ENCODE data around the gene ZNF785. TPM values are rescaled to one million over a fixed set of nuclear protein-coding genes. Genes with fewer than 3 reads are reported as not detected.
"Not testable (repeated sequence)": the region's sequence is repeated elsewhere in the genome, so short reads cannot be mapped to it uniquely, and the experiment has no call there.

ZNF785 gene
- total and polyA plus RNA-seq, 2 experiments from 2014 or later = 4.9 to 7.1 TPM

GRCh38 chr16:30592871-30593270 lies 7.4 kb upstream of the ZNF785 start (continued):
- TF ChIP-seq ZNF462 (CRISPR knock-in tag; IDR thresholded peaks at IDR 0.05) (no peak), REST (IDR thresholded peaks at IDR 0.05; ENCODE audit: unreplicated experiment) (no peak), STAT1 (IDR thresholded peaks at IDR 0.05; ENCODE audit: unreplicated experiment) (no peak), POLR2AphosphoS5 (IDR thresholded peaks at IDR 0.05; ENCODE audit: low read depth) (no peak), CTCF (conservative IDR thresholded peaks at IDR 0.05; ENCODE audit: low read depth in 2 of 2) (no peak)

- not testable (repeated sequence) for H2AFZ ChIP-seq; H3K4me3 ChIP-seq; H3K27me3 ChIP-seq (ENCODE audit: insufficient read depth); H3F3A ChIP-seq (replicated peaks; ENCODE audit: low read depth); H3K27me3 Mint-ChIP-seq (ENCODE audit: insufficient read depth, low read depth, poor library complexity); ATAC-seq; H3K27ac ChIP-seq (ENCODE audit: low read depth); H3K36me3 ChIP-seq (ENCODE audit: insufficient read depth); H3K9me3 Mint-ChIP-seq; H4K20me1 ChIP-seq (replicated peaks; ENCODE audit: insufficient read depth); H3K4me3 Mint-ChIP-seq; H3K4me1 Mint-ChIP-seq; DNase-seq (ENCODE audit: low spot score); H3K4me1 ChIP-seq (ENCODE audit: insufficient read depth); H3K27ac Mint-ChIP-seq; H3K4me2 ChIP-seq; H3K9me2 ChIP-seq (ENCODE audit: insufficient read depth)
- peaks cover 14% of the 10 kb centered on the region for H3K79me2 ChIP-seq (replicated peaks; ENCODE audit: insufficient read depth)
- H3K36me3 Mint-ChIP-seq (ENCODE audit: low read depth) = peaks cover 27% of the 10 kb centered on the region
These were observed 5.4 kb upstream of the ZNF785 start for GRCh38 chr16:30590869-30591268.

GRCh38 chr16:30589582-30589981 lies 4.1 kb upstream of the ZNF785 start:
- not testable (repeated sequence) for H3K9me2 ChIP-seq (ENCODE audit: insufficient read depth); H3K27me3 ChIP-seq (ENCODE audit: insufficient read depth); DNase-seq (ENCODE audit: low spot score); H3K4me1 ChIP-seq (ENCODE audit: insufficient read depth); H3K4me3 ChIP-seq; H2AFZ ChIP-seq; H3K27me3 Mint-ChIP-seq (ENCODE audit: insufficient read depth, low read depth, poor library complexity); H4K20me1 ChIP-seq (replicated peaks; ENCODE audit: insufficient read depth); ATAC-seq; H3K4me3 Mint-ChIP-seq; H3K27ac ChIP-seq (ENCODE audit: low read depth); H3K9me3 Mint-ChIP-seq; H3F3A ChIP-seq (replicated peaks; ENCODE audit: low read depth); H3K4me2 ChIP-seq; H3K27ac Mint-ChIP-seq; H3K36me3 ChIP-seq (ENCODE audit: insufficient read depth); H3K4me1 Mint-ChIP-seq
- H3K36me3 Mint-ChIP-seq (ENCODE audit: low read depth) = peaks cover 29% of the 10 kb centered on the region
- H3K79me2 ChIP-seq (replicated peaks; ENCODE audit: insufficient read depth) = peaks cover 16% of the 10 kb centered on the region
